ENCODE data around the gene TBC1D8. TPM values are rescaled to one million over a fixed set of nuclear protein-coding genes. Genes with fewer than 3 reads are reported as not detected.

TBC1D8 gene
- total and polyA plus RNA-seq, 9 of the 15 experiments (the other 6 are each of a cell fraction or from before 2014, with no cell fraction given): 0.36 to 1.3 (median 0.82) TPM

- peak; percentile 40; the same call in 1 of the 2 replicates for TF ChIP-seq REST (IDR thresholded peaks at IDR 0.05; ENCODE audit: borderline replicate concordance)
- TF ChIP-seq REST (CRISPR knock-in tag; IDR thresholded peaks at IDR 0.05; ENCODE audit: low read depth): no peak
- TF ChIP-seq ELF4 (CRISPR knock-in tag; IDR thresholded peaks at IDR 0.05): no peak
- TF ChIP-seq ZNF277 (CRISPR knock-in tag; IDR thresholded peaks at IDR 0.05; ENCODE audit: borderline replicate concordance): no peak
- no peak for TF ChIP-seq ETS2 (tag; IDR thresholded peaks at IDR 0.05; ENCODE audit: borderline replicate concordance, poor library complexity, severe bottlenecking)
- no peak for TF ChIP-seq ATF4 (CRISPR knock-in tag; IDR thresholded peaks at IDR 0.05)
- no peak for TF ChIP-seq ZNF3 (CRISPR knock-in tag; IDR thresholded peaks at IDR 0.05)
- TF ChIP-seq HMG20A (CRISPR knock-in tag; conservative IDR thresholded peaks at IDR 0.05): no peak
- TF ChIP-seq ESRRA (IDR thresholded peaks at IDR 0.05; ENCODE audit: borderline replicate concordance, low read depth): peak; percentile 86
- no peak for TF ChIP-seq ZNF274 (IDR thresholded peaks at IDR 0.05; ENCODE audit: borderline replicate concordance, low read depth, low read length)
- no peak for TF ChIP-seq HIVEP1 (CRISPR knock-in tag; IDR thresholded peaks at IDR 0.05)
- no peak for TF ChIP-seq ZNF134 (CRISPR knock-in tag; conservative IDR thresholded peaks at IDR 0.05)
- TF ChIP-seq RCOR1 (IDR thresholded peaks at IDR 0.05; ENCODE audit: borderline replicate concordance in 1 of 2, low read depth in 2 of 2, low read length in 2 of 2): 0 out of 4 replicates have a peak, but pooled peaks of 1 of the 2 experiments have one; percentile 19
- no peak for TF ChIP-seq POLR2B (IDR thresholded peaks at IDR 0.05; ENCODE audit: low read depth, partially characterized antibody)
- TF ChIP-seq IRF9 (tag; IDR thresholded peaks at IDR 0.05): no peak
- TF ChIP-seq FIP1L1 (IDR thresholded peaks at IDR 0.05; ENCODE audit: low read depth, low read length, poor library complexity, severe bottlenecking): no peak
Observed at GRCh38 chr2:101152272-101153076, 1.3 kb upstream of the TBC1D8 start (continued).

Measured in K562 (cell line).